Measurements from ENCODE around the gene SSR1.
"Not testable (repeated sequence)": the region's sequence is repeated elsewhere in the genome, so short reads cannot be mapped to it uniquely, and the experiment has no call there.

The SSR1 gene

GRCh38 chr6:7316658-7317533 lies 3.9 kb upstream of the SSR1 start:
- DNase-seq = no peak

GRCh38 chr6:7315948-7316365 lies 3.0 kb upstream of the SSR1 start:
- no peak for DNase-seq

- not testable (repeated sequence) for DNase-seq
These were observed 2.3 kb upstream of the SSR1 start for GRCh38 chr6:7315087-7315947.

GRCh38 chr6:7314414-7314813 lies 1.4 kb upstream of the SSR1 start:
- DNase-seq = no peak

DNA sequence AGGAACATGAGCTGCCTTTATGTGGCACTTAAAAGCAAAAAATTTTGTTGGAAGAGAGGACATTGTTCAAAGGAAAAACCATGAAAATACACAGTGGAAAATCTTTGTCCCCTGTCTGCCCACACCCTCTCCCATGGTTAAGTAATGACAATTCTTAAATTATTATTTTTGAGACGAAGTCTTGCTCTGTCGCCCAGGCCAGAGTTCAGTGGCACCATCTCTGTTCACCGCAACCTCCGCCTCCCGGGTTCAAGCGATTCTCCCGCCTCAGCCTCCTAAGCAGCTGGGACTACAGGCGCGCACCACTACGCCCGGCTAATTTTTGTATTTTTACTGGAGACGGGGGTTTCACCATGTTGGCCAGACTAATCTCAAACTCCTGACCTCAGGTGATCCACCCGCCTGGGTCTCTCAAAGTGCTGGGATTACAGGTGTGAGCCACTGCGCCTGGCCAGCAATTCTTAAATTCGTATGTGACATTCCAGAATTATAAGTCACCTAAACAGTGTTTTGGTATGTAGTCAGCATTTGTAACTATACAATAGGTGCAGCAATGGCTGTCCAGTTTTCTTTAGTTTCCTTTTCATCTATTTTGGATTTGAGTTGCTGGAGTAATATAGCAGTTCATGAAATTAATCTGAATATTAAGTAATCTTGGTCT lies 636 bp upstream of the SSR1 start:
- DNase-seq = no peak

DNA sequence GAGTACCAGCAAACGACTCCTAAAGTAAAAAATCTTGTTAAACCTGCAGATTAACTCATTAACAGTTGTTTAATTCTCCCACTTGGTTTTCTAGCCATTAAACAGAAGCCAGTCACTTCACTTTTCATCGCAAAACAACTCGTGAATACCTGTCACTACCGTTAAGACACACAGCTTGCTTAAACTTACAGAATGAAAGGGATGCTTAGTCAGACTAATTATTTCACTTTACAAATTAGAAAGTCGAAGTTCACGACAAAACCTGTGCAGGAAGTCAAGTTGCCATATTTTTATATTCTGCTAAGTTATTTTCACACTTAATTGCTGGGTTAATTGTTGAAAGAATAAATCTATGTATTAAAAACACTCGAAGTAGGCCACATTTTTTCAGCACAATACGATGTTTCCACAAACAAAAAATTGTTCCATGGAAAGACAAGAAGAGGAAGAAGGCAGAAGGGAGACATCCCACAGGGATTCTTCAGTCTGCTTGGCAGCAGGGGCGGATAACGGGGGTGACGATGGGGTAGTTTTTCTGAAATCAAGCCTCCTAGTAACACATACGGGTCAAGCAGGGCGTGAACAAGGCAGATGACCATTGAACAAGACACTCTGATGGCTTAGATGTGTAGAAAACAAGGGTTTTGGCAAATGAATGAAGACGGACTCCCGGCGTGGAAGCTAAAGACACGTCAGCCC lies 933 bp downstream of the SSR1 start:
- DNase-seq = no peak

- no peak for DNase-seq
These were observed 1.8 kb downstream of the SSR1 start for GRCh38 chr6:7311176-7311575.

- DNase-seq = no peak
These were observed 3.9 kb downstream of the SSR1 start for GRCh38 chr6:7309050-7309449.

DNA sequence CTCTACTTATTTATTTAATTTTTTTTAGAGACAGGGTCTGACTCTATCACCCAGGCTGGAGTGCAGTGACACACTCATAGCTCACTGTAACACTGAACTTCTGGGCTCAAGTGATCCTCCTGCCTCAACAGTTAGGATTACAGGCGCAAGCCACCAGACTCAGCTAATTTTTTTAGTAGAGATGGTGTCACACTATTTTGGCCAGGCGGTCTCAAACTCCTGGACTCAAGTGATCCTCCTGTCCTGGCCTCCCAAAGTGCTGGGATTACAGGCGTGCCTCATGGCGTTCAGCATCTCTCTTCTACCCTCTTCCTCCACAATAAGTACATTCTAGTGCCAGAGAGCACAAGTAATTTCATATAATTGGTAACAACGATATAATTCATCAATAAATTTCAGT lies 5.5 kb downstream of the SSR1 start:
- no peak for DNase-seq

GRCh38 chr6:7304821-7305220 lies 8.2 kb downstream of the SSR1 start:
- no peak for DNase-seq

GRCh38 chr6:7301702-7302101 lies 11.3 kb downstream of the SSR1 start:
- DNase-seq = no peak

DNA sequence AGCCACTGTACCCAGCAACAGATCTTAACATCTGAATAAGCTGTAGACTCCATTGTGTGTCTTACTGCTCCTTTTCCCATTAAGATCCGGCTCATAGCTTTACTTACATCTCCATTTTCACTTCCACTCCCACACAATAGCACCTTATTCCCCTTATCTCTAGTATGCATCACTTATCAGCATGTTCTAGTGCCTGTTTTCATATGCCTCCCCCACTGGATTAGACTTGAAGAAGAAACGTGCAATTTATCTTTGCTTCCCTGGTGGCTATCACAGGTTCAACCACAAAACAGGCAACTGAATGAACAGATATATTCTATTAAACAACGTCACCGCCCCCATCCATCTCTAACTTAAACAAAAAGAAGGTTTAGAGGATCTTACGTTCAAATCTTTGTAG lies 12.1 kb downstream of the SSR1 start:
- DNase-seq = no peak

- no peak for DNase-seq
These were observed 14.9 kb downstream of the SSR1 start for GRCh38 chr6:7298113-7298512.

DNA sequence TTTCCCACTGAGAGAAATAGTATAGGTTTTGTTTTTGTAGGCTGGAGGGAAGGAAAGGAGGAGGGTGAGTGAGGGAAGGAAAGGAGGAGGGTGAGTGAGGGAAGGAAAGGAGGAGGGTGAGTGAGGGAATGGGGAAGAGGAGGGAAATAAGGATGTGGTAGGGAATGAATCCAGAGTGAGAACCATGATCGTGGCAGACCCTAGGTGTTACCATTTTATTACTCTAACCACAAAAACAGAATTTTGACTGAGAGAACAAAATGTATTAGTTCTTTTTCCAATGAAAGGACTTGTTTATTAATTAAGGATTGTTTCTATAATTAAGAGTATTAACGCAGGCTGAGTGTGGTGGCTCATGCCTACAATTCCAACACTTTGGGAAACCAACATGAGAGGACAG lies 16.4 kb downstream of the SSR1 start:
- DNase-seq = no peak

DNA sequence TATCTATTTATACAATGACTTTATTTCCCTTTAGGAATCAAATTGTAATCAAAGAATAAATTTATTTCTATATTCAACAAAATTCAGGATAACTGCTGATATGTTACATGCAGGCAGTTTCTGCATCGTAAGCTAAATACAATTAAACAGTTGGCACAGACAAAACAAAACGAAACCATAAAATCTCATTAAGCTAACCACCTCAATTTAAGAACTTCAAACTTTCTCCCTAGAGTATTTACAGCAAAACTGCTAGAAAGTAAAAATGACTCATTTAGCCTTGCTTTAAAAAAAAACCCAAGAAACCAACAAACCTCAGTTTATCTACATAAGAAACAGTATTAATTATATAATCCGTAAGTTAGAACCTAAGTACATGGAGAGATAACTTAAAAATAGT lies 17.1 kb downstream of the SSR1 start:
- no peak for DNase-seq

DNA sequence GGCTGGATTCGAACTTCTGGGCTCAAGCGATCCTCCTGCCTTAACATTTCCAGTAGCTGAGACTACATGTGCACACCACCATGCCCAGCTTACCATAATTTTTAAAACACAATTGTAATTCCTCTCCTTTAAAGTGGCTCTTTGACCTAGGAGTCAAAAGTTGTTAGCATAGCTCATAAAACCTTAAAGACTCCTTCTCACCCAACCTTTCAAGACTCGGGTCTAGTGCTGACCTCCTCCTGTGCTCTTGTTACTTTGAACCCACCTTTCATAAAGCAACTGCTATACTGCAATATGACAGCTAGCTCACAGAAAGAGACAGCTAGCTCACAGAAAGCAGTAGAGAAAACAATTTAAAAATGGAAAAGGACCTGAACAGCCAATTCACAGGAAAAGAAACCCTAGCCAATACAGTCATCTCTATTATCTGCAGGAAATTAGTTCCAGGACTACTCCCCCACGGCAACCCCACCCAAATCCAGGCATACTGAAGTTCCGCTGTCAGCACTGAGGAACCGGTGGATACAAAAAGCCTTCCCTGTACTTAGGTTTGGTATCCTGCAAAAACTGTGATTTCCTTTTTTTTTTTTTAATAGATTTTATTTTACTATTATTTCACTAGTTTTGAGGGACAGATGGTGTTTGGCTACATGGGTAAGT lies 20.3 kb downstream of the SSR1 start:
- no peak for DNase-seq

DNA sequence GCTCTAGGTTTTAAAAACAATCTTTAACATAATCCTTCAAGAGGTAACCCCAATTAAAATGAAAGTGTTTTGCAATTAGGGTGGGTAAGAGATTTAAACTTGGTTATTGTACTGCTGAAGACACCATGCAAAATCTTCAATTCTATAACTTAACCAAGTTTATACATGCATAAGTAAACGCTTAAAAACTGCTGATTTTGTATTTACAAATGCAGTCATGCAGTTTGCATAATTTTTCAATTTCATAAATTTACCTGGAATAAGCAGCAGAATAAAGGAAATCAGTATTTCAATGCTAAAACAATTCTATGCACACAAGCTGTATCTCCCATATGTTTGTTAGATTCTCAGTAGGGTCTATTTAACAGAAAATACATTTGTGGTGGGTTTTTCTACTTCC lies 22.9 kb downstream of the SSR1 start:
- no peak for DNase-seq

GRCh38 chr6:7285416-7285815 lies 27.6 kb downstream of the SSR1 start:
- DNase-seq = no peak

- no peak for DNase-seq
These were observed 29.3 kb downstream of the SSR1 start for GRCh38 chr6:7283676-7284075.

DNA sequence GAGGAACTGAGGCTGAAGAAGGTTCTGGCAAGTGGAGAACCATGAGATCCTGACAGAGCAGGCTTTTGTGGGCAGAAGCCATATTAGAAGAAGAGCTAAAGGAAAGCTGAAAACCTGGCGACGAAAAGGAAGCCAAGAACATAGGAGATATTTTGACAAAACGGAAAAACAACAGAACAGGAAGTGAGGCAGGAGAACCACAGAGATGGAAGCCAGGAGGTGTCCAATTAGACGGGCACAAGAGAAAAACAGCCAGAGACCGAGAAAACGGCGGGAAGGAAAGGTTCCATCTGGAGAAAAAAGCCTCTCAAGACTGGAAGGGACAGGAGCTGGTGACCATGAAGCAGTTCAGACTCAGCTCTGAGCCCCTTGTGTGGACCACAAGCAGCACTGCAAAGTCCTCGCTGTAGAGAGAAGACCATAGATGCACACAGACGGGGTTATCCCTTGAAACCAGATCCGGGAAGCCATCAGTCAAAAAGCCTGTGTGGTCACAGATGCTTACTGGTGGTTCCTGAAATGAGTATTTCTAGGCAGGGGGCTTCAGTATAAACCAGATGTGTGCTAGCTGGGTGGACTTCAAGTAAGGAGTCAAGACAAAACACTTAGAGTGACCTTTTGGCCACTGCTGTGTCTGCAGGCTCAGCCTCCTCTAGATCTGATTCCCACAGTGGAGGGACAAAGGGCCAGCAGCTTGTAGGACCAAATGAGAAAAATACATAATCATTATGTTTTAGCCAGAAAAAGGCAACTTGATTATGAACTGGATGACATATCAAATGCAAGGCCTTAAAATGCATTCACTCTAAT lies 30.7 kb downstream of the SSR1 start:
- no peak for DNase-seq

DNA sequence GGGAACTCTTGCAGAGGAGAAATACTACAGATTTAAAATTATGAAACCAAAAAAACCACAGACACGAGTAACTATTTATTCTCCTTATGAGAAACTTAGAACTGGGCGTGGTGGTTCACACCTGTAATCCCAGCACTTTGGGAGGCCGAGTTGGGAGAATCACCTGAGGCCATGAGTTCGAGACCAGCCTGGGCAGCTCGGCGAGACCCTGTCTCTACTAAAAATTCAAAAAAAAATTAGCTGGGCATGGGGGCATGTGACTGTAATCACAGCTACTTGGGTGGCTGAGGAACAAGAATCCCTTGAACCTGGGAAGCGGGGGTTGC lies 36.8 kb downstream of the SSR1 start:
- DNase-seq = no peak

- not testable (repeated sequence) for DNase-seq
These were observed 38.5 kb downstream of the SSR1 start for GRCh38 chr6:7274525-7274924.
